ENCODE results near the gene NDUFAF3.

The NDUFAF3 gene

DNA sequence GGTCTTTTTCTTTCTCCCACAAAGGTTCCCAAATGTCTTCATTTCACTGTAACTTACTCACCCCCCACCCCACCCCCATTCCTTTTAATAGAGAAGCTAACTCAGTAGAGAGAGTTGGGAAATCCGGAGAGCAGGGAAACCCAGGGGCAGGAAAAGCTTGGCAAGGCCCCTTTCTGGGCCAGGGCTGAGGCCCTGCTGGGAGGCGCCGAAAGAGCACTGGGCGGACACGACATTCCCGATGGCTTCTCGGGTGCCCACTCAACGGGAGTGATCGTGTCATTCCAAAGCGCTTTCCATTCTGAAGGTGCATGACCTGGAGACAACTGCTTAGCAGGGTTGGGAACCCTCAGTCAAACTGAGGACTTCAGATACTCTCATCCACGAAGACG, 2.0 kb upstream of the NDUFAF3 start:
- DNase-seq, result no peak

DNA sequence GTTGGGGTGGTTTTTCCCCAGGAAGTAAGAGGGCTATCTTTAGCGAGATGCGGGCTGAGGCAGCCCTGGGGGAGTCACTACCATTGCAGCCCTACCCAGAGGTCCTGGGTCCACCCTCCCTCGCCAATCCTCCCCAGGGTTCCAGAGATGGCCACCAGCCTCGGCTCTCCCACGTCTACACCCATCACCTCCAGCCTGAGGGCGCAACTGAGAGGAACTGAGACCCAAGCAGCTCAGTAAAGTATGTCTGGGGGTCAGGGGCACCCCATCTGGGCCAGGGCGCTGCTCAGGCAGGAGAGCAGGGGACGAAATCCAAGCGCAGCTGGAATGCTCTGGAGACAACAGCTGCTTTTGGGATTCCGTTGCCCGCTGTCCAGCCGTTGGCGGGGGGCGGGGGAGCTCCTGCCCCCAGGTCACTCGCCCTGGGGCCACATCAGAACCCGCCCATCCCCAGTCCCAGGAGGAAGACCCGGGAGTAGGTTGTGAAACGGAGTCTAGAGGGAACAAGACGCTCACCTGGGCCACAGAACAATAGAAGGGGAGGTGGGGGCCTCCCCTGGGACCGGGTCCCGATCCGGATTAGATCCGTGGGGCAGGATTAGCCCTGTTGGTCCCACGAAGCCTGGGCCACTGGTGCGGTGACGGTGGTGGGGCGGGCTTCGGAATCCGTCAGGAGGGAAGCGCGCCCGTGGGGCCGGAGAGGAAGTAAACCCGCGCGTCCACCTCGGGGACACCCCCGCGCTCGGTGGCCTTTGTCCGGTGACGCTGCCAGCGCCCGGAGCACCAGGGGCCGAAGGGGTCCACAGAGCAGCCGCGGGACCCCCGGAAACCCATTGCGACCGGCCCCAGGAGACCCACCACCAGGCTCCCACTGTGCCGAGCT, 1.4 kb upstream of the NDUFAF3 start:
- peak; percentile 70 for DNase-seq

DNA sequence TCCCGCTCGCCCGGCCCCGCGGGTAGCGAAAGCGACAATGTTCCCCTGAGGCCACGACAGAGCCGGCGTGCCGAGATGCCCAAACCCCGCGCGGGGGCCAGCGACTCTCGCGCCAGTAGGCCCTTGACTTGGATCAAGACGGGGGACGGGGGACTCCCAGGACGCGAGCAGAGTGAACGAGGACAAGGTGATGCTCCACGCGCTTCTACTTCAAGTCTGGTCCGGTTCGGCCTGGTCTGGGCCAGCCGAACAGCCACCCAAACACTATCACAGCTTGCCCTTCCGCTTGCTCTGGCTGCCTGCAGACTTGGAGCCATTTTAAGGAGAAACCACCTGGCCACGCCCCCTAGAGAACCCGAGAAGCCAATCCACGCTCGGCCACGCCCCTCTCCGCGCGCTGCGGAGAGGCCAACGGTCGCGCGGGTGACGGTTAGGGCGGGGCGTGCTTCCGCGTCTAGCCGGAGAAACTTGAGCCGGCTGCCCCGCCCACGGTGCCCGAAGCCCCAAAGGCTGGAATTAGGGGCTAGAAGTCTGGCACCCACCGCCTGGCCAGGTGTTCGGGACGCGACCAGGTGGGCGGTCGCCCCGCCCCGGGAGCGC, 608 bp upstream of the NDUFAF3 start:
- peak; percentile 99 for DNase-seq

DNA sequence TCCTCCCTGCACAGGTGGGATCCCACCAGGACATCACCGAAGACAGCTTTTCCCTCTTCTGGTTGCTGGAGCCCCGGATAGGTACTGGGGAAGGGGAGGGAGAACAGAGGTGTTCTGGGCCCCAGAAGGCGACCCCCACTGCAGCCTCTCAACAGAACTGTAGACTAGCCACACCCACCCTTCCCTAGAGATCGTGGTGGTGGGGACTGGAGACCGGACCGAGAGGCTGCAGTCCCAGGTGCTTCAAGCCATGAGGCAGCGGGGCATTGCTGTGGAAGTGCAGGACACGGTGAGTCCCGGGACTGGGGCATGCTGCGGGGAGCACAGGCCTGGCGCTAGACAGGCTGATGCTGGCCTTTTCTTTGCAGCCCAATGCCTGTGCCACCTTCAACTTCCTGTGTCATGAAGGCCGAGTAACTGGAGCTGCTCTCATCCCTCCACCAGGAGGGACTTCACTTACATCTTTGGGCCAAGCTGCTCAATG, 809 bp downstream of the NDUFAF3 start:
- no peak for DNase-seq

DNA sequence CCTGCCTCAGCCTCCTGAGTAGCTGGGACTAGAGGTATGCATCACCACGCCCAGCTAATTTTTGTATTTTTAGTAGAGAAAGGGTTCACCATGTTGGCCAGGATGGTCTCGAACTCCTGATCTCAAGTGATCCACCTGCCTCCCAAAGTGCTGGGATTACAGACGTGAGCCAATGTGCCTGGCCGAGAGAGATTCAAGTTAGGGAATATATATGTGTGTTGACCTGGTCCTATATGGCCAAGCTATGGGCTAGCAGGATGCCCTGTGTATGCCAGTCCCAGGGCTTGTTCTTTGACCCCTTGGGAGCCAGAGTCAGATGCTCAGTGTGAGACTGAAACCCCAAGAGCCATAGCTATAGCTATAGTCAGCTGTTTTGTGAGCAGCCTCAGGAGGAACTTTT, 1.9 kb downstream of the NDUFAF3 start:
- DNase-seq, result no peak

DNA sequence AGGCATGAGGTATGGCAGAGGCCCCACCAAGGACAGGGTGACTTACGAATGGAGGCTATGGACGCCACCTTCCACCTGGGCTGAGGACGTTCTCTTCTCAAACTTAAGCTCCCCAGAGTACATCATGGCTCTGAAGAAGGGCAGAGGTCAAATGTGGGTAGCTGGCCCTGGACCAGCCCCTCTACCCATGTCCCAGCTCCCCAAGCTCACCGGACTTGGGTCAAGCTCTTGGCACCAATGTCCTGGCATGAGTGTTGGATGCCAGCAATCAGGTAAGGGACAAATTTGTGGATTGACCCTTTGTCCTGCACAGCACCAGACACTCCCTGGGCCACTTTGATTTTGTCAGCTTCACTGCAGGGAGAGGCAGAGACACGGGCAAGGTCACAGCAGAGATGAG, 2.5 kb downstream of the NDUFAF3 start:
- DNase-seq, result no peak

GRCh38 chr3:49025005-49025792, 3.3 kb downstream of the NDUFAF3 start:
- DNase-seq, result no peak

- DNase-seq, result no peak
These were observed 4.0 kb downstream of the NDUFAF3 start for GRCh38 chr3:49025793-49026520.

DNA sequence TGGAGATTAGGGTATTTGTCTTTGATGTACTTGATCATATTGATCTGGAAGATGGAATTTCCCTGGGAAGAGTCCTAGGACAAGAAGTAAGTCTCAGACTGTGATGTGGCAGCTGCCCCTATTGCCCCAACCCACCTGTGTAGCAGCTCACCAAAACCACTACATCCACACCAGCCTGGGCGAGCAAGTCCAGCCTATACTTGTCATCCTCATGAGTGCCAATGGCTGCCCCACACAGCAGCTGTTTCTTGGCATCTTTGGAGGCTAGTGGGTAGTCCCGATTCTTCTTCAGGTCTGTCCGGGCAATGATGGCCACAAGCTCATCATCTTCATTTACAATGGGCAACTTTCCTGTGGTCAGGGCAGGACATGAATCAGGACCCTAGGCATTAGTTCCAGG, 4.6 kb downstream of the NDUFAF3 start:
- no peak for DNase-seq

DNA sequence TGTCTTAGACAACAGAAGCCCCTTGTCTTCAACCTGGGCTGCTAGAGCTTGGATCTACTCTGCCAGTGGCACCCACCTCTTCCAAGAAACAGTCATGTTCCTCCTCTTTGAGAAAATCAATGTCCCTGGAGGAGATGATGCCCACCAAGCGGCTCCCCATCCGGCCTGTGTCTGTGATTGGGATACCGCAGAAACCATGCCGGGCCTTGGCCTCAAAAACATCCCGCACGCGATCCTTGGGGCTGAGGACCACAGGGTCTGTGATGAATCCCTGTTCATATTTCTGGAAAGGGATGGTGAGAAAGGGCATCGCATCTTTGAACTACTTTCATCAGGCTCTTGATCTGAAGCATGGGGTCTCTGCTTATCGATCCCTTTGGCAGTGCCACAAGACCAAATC, 5.7 kb downstream of the NDUFAF3 start:
- DNase-seq, result no peak

GRCh38 chr3:49028298-49028672, 6.4 kb downstream of the NDUFAF3 start:
- DNase-seq, result peak; percentile 58

- DNase-seq, result peak; percentile 97
These were observed 7.0 kb downstream of the NDUFAF3 start, which contains the start of gene IMPDH2 for GRCh38 chr3:49028673-49029562. Gene IMPDH2, minus strand, starts transcription at chr3:49029398. Its CDS starts 48 bp downstream, at chr3:49029350.

- DNase-seq, result no peak
These were observed 7.6 kb downstream of the NDUFAF3 start for GRCh38 chr3:49029563-49029884.

- DNase-seq, result no peak
These were observed 8.4 kb downstream of the NDUFAF3 start for GRCh38 chr3:49030321-49030720.

DNA sequence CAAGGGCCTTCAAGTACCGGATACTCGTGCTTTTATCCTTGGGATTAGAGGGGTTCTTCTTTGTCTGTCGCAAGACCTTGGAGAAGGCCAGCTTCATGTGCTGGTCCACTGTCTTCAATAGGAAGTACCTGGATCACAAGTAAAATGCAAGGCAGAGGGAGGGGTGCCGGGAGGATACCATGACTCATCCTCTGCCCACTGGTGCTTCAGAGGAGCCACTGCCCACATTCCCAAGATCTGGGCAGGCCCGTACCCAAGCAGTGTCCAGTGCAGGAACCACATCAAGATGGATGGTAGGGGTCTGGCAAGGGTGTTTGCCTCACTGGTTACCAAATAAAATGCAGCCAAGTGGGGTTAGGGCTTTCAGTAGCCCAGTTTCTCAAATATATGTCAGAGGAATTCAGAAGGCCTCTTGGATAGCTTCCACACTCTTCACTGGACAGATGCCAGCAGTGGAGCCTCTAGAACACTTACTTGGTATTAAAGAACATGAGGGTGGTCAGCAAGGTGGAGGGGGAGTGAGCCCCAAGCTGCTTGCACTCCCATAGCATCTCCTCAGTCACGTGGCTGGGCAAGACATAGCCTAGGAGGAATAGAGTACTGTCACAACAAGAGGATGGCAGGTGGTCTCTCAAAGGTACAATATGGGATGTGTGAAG, 10.9 kb downstream of the NDUFAF3 start:
- DNase-seq, result no peak

- no peak for DNase-seq
These were observed 12.7 kb downstream of the NDUFAF3 start for GRCh38 chr3:49034650-49035049.

DNA sequence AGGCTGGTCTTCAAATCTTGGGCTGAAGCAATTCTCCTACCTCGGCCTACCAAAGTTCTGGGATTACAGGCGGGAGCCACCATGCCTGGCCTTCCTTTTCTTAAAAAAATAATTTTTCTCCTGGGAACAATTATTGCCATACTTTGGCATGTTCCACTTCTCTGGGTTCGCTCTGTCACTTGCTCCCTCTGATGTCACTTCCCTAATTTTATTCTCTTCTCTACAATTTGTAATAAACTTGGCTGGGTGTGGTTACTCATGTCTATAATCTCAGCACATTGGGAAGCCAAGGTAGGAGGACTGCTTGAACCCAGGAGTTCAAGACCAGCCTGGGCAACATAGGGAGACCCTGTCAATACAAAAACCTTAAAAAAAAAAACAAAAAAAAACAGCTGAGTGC, 13.4 kb downstream of the NDUFAF3 start:
- DNase-seq, result no peak

- DNase-seq, result no peak
These were observed 31.6 kb downstream of the NDUFAF3 start for GRCh38 chr3:49053543-49053942.

- DNase-seq, result no peak
These were observed 32.5 kb downstream of the NDUFAF3 start for GRCh38 chr3:49054344-49054862.

DNA sequence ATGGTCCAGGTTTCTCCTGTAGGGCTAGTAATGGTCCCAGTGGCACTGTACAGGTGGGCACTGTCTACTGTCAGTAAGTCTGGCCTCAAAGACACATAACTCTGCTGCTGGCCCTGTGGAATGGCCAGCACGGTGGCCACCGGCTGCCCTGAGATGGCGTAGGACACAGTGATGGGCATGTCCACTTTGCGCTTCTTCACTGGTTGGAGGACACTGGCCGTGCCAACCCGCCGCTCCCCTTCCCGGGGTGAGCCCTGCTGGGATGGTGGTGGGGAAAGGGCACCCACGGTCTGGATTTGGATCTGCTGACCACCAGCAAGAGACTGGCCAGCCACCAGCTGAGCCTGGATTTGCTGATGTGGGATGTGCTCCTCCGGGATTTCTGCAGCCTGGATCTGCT, 35.3 kb downstream of the NDUFAF3 start:
- no peak for DNase-seq

DNA sequence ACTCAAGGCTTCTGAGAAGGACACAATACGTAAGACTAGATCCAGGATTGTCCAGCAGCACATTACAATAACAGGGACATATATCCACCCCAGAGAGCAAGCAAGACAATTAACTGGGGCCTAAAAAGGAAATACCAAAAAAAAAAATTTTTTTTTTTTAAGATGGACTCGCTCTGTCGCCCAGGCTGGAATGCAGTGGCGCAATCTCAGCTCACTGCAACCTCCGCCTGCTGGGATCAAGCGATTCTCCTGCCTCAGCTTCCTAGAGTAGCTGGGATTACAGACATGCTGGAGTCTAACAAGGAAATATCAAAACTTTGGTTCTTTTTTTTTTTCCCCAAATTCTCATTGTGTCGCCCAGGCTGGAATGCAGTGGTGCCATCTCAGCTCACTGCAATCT, 36.1 kb downstream of the NDUFAF3 start:
- no peak for DNase-seq

Measured in activated effector memory CD4-positive, alpha-beta T cell treated with anti-CD3 and anti-CD28 coated beads, Interleukin-2, amount 50 U/mL, for 16 hours (primary cell).